RWPE2 (cell line): Measurements from ENCODE around the gene MYOF.

Source experiments
- ATAC-seq: fragments of 200-7000 bp; cut with Tn5 transposase; 3 replicates; pipeline ENCODE4 v1.9.1; 2021; ENCODE audit warnings: low read depth
- DNase-seq: peaks from one replicate; pipeline ENCODE4 v3.0.0-alpha.2; 2020; ENCODE audit warnings: low spot score
- H3K27ac ChIP-seq: fragments of 450-650 bp; 2 replicates; pipeline ENCODE4 v1.5.1; 2017; ENCODE audit warnings: mild to moderate bottlenecking; ENCODE audit not compliant: poor library complexity, severe bottlenecking
- H3K27me3 ChIP-seq: fragments of 250-450 bp; sonication (Bioruptor Pico); 2 replicates; pipeline ENCODE4 v1.5.1; 2021; ENCODE audit warnings: mild to moderate bottlenecking, moderate library complexity; ENCODE audit not compliant: insufficient read depth, poor library complexity, severe bottlenecking
- H3K36me3 ChIP-seq: fragments of 250-450 bp; sonication (Bioruptor Pico); 2 replicates; pipeline ENCODE4 v1.5.1; 2020; ENCODE audit warnings: low read depth, mild to moderate bottlenecking, moderate library complexity
- H3K4me1 ChIP-seq: fragments of 250-450 bp; sonication (Bioruptor Pico); 2 replicates; pipeline ENCODE4 v1.5.1; 2021; ENCODE audit warnings: mild to moderate bottlenecking, moderate library complexity; ENCODE audit not compliant: insufficient read depth, poor library complexity, severe bottlenecking
- H3K4me3 ChIP-seq: fragments of 250-450 bp; sonication (Bioruptor Pico); 2 replicates; pipeline ENCODE4 v1.5.1; 2021; ENCODE audit warnings: mild to moderate bottlenecking, moderate library complexity; ENCODE audit not compliant: severe bottlenecking
- H3K9me3 ChIP-seq: fragments of 250-450 bp; sonication (Bioruptor Pico); 2 replicates; pipeline ENCODE4 v1.5.1; 2021; ENCODE audit warnings: mild to moderate bottlenecking, moderate library complexity; ENCODE audit not compliant: severe bottlenecking
- TF ChIP-seq, protein P1 (sequence below): fragments of 450-650 bp; IDR thresholded peaks from one replicate; pipeline ENCODE4 v1.5.1; 2017; ENCODE audit warnings: mild to moderate bottlenecking, moderate library complexity; ENCODE audit not compliant: poor library complexity, severe bottlenecking

Gene MYOF

DNA sequence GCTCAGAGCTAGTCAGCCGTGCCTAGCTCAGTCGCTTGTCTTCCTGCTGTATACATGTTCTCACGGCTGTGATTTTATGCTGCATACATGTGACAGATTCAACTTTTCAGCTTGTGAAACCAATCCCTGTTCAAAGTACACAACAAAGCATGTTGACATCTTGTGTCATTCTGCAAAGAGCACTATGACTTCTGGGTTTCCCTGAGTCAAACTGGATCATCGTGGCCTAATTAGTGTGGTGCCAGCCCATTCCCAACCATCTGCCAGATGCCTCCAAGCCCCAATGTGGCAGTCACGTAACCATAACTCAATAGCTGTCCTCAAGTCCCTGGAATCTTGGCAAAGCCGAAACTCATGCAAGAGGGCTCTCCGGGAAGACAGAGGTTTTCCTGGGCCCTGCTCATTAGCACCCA is 144.8 kb downstream of the MYOF start:
- TF ChIP-seq, protein P1, sequence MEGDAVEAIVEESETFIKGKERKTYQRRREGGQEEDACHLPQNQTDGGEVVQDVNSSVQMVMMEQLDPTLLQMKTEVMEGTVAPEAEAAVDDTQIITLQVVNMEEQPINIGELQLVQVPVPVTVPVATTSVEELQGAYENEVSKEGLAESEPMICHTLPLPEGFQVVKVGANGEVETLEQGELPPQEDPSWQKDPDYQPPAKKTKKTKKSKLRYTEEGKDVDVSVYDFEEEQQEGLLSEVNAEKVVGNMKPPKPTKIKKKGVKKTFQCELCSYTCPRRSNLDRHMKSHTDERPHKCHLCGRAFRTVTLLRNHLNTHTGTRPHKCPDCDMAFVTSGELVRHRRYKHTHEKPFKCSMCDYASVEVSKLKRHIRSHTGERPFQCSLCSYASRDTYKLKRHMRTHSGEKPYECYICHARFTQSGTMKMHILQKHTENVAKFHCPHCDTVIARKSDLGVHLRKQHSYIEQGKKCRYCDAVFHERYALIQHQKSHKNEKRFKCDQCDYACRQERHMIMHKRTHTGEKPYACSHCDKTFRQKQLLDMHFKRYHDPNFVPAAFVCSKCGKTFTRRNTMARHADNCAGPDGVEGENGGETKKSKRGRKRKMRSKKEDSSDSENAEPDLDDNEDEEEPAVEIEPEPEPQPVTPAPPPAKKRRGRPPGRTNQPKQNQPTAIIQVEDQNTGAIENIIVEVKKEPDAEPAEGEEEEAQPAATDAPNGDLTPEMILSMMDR: no peak
- ATAC-seq (no peak), DNase-seq (no peak)
- H3K4me3 ChIP-seq: no peak overlapping the region
- no peaks in the 10 kb centered on the region for H3K9me3 ChIP-seq
- no peak overlapping the region for H3K27ac ChIP-seq
- peaks cover 22% of the 10 kb centered on the region for H3K4me1 ChIP-seq
- H3K27me3 ChIP-seq: no peaks in the 10 kb centered on the region
- H3K36me3 ChIP-seq: peaks cover 92% of the 10 kb centered on the region

DNA sequence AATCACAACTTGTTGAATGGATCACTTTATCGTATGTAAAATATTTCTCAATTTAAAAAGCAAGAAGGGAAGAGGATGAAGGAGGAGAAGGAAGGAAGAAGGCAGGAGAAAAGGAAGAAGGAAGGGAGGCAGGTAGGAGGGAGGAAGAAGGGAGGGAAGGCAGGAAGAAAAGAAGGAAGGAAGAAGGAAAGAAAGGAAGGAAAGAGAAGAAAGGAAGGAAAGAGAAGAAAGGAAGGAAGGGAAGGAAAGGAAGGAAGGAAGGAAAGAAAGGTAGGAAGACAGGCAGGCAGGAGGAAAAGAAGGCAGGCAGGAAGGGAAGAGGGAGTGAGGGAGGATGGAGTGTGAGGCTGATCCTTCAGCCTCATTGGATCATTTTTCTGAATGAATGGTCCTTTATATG is 145.5 kb downstream of the MYOF start:
- Histone ChIP-seq H3K4me1 (peaks cover 22% of the 10 kb centered on the region), H3K27ac (peak overlapping the region; percentile 51), H3K27me3 (no peaks in the 10 kb centered on the region), H3K4me3 (no peak overlapping the region), H3K36me3 (peaks cover 92% of the 10 kb centered on the region), H3K9me3 (no peaks in the 10 kb centered on the region)
- TF ChIP-seq, protein P1: no peak
- no peak for ATAC-seq
- DNase-seq: no peak

- Histone ChIP-seq H3K9me3 (no peaks in the 10 kb centered on the region), H3K27ac (peak overlapping the region; percentile 51), H3K36me3 (peaks cover 92% of the 10 kb centered on the region), H3K4me1 (peaks cover 22% of the 10 kb centered on the region), H3K27me3 (no peaks in the 10 kb centered on the region), H3K4me3 (no peak overlapping the region)
- TF ChIP-seq, protein P1: no peak
- no peak for ATAC-seq
- no peak for DNase-seq
Measured at GRCh38 chr10:93336110-93336509, 146.0 kb downstream of the MYOF start.

DNA sequence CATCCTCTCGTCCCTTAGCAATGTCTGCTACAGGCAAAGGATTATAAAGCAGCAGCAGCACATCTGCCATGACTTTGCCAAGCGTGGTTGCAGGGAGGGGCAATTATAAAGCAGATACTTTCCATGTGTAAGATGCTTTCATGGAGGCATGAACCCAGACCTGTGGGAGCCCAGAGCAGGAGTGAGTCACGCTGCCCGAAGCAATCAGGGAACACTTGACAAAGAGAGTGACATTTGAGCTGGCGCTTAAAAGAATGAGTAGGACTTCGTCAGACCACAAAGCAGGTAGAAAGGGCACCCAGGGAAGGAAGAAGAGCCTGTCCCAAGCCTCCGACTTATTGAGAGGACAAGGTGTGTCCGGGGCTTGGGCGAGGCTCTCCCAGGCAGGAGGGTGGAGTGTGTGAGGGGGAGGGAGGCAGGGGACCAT is 147.2 kb downstream of the MYOF start:
- DNase-seq (peak; percentile 75), ATAC-seq (peak; percentile 86)
- TF ChIP-seq, protein P1: no peak
- Histone ChIP-seq H3K27me3 (no peaks in the 10 kb centered on the region), H3K27ac (peak overlapping the region; percentile 51), H3K4me3 (no peak overlapping the region), H3K9me3 (no peaks in the 10 kb centered on the region), H3K36me3 (peaks cover 92% of the 10 kb centered on the region), H3K4me1 (peaks cover 22% of the 10 kb centered on the region)

DNA sequence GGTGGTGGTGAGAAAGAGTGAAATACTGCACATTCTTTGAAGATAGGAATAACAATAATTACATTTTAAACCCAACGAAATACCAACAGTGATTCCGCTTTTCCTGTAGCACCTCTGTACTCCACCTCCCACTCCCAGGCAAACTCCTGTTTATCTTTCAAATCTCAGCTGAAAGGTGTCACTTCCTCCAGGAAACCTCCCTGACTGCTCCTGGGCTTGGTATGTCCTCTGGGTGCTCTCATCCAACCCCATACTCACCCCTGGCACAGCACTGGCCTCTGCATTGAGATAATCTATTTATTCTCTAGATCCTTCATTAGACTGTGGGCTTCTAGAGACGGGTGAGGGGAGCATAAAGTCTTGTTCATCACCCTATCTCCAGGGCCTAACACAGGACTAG is 148.0 kb downstream of the MYOF start:
- ATAC-seq (no peak), DNase-seq (no peak)
- Histone ChIP-seq H3K4me3 (no peak overlapping the region), H3K27me3 (no peaks in the 10 kb centered on the region), H3K27ac (peak overlapping the region; percentile 51), H3K36me3 (peaks cover 92% of the 10 kb centered on the region), H3K9me3 (no peaks in the 10 kb centered on the region), H3K4me1 (peaks cover 22% of the 10 kb centered on the region)
- TF ChIP-seq, protein P1: no peak
